Activated naive CD8-positive, alpha-beta T cell treated with anti-CD3 and anti-CD28 coated beads for 36 hours (primary cell): Measurements from ENCODE around the gene RUNX1. TPM values are rescaled to one million over a fixed set of nuclear protein-coding genes. Genes with fewer than 3 reads are reported as not detected.

Source experiments
- DNase-seq: peaks from one replicate; pipeline ENCODE4 v3.0.0; 2021
- H3K27ac Mint-ChIP-seq: one replicate; pipeline ENCODE4 v1.8.0; 2022; ENCODE audit warnings: mild to moderate bottlenecking, moderate library complexity, mixed read lengths
- H3K27me3 Mint-ChIP-seq: one replicate; pipeline ENCODE4 v1.8.0; 2022; ENCODE audit warnings: mild to moderate bottlenecking, mixed read lengths
- H3K36me3 Mint-ChIP-seq: one replicate; pipeline ENCODE4 v1.8.0; 2021; ENCODE audit warnings: mild to moderate bottlenecking, mixed read lengths
- H3K4me1 Mint-ChIP-seq: one replicate; pipeline ENCODE4 v1.8.0; 2021; ENCODE audit warnings: mixed read lengths
- H3K4me3 Mint-ChIP-seq: one replicate; pipeline ENCODE4 v1.8.0; 2022; ENCODE audit warnings: mild to moderate bottlenecking, moderate library complexity, mixed read lengths
- H3K9me3 Mint-ChIP-seq: one replicate; pipeline ENCODE4 v1.8.0; 2022; ENCODE audit warnings: mixed read lengths
- total RNA-seq, 2 experiments: library from RNA; stranded (reverse); gene quantifications; one replicate each; pipeline ENCODE4 v1.2.3, GENCODE V29; 2021

Gene RUNX1
- total RNA-seq, 2 experiments from 2014 or later = 16.6 to 18.0 TPM

- Mint-ChIP-seq H3K4me3 (no peak overlapping the region), H3K9me3 (no peaks in the 10 kb centered on the region)
These were observed 60.5 kb downstream of the RUNX1 start for GRCh38 chr21:34988625-34989024.

GRCh38 chr21:34988139-34988538 lies 61.0 kb downstream of the RUNX1 start:
- H3K9me3 Mint-ChIP-seq = no peaks in the 10 kb centered on the region
- H3K4me1 Mint-ChIP-seq = peaks cover 75% of the 10 kb centered on the region
- no peak for DNase-seq
- no peaks in the 10 kb centered on the region for H3K27me3 Mint-ChIP-seq
- H3K27ac Mint-ChIP-seq = peak overlapping the region; percentile 95
- H3K36me3 Mint-ChIP-seq = peaks cover 8% of the 10 kb centered on the region
- H3K4me3 Mint-ChIP-seq = peak overlapping the region; percentile 73

More at GRCh38 chr21:34988625-34989024, 60.5 kb downstream of the RUNX1 start:
- Mint-ChIP-seq H3K36me3 (peaks cover 8% of the 10 kb centered on the region), H3K4me1 (peaks cover 70% of the 10 kb centered on the region), H3K27me3 (no peaks in the 10 kb centered on the region), H3K27ac (no peak overlapping the region)
- no peak for DNase-seq

GRCh38 chr21:34987501-34988072 lies 61.5 kb downstream of the RUNX1 start:
- DNase-seq = no peak
- H3K4me1 Mint-ChIP-seq = peaks cover 80% of the 10 kb centered on the region

GRCh38 chr21:34986561-34987500 lies 62.3 kb downstream of the RUNX1 start:
- peak; percentile 80 for DNase-seq
- peaks cover 86% of the 10 kb centered on the region for H3K4me1 Mint-ChIP-seq
- H3K9me3 Mint-ChIP-seq = no peaks in the 10 kb centered on the region
- H3K4me3 Mint-ChIP-seq = peak overlapping the region; percentile 73
- peak overlapping the region; percentile 95 for H3K27ac Mint-ChIP-seq
- H3K27me3 Mint-ChIP-seq = no peaks in the 10 kb centered on the region
- H3K36me3 Mint-ChIP-seq = peaks cover 11% of the 10 kb centered on the region

More at GRCh38 chr21:34987501-34988072, 61.5 kb downstream of the RUNX1 start:
- no peaks in the 10 kb centered on the region for H3K27me3 Mint-ChIP-seq
- H3K36me3 Mint-ChIP-seq = peaks cover 8% of the 10 kb centered on the region
- H3K27ac Mint-ChIP-seq = peak overlapping the region; percentile 95
- H3K9me3 Mint-ChIP-seq = no peaks in the 10 kb centered on the region
- H3K4me3 Mint-ChIP-seq = peak overlapping the region; percentile 73

GRCh38 chr21:34984356-34985058 lies 64.6 kb downstream of the RUNX1 start:
- peak overlapping the region; percentile 20 for H3K4me3 Mint-ChIP-seq
- H3K9me3 Mint-ChIP-seq = no peaks in the 10 kb centered on the region
- DNase-seq = no peak
- H3K27me3 Mint-ChIP-seq = no peaks in the 10 kb centered on the region
- H3K27ac Mint-ChIP-seq = peak overlapping the region; percentile 95
- H3K36me3 Mint-ChIP-seq = peaks cover 9% of the 10 kb centered on the region
- H3K4me1 Mint-ChIP-seq = peaks cover 87% of the 10 kb centered on the region

- DNase-seq = peak; percentile 78
- peak overlapping the region; percentile 71 for H3K4me3 Mint-ChIP-seq
- peak overlapping the region; percentile 95 for H3K27ac Mint-ChIP-seq
- H3K9me3 Mint-ChIP-seq = no peaks in the 10 kb centered on the region
- H3K27me3 Mint-ChIP-seq = no peaks in the 10 kb centered on the region
- peaks cover 87% of the 10 kb centered on the region for H3K4me1 Mint-ChIP-seq
- H3K36me3 Mint-ChIP-seq = peaks cover 12% of the 10 kb centered on the region
These were observed 65.4 kb downstream of the RUNX1 start for GRCh38 chr21:34983680-34984086.

- Mint-ChIP-seq H3K36me3 (peaks cover 12% of the 10 kb centered on the region), H3K27me3 (no peaks in the 10 kb centered on the region), H3K27ac (peak overlapping the region; percentile 64), H3K9me3 (no peaks in the 10 kb centered on the region), H3K4me3 (no peak overlapping the region), H3K4me1 (peaks cover 77% of the 10 kb centered on the region)
- DNase-seq = no peak
These were observed 67.3 kb downstream of the RUNX1 start for GRCh38 chr21:34981791-34982190.

GRCh38 chr21:34980423-34981115 lies 68.5 kb downstream of the RUNX1 start:
- peaks cover 15% of the 10 kb centered on the region for H3K36me3 Mint-ChIP-seq
- DNase-seq = no peak
- H3K27ac Mint-ChIP-seq = no peak overlapping the region
- no peak overlapping the region for H3K4me3 Mint-ChIP-seq
- no peaks in the 10 kb centered on the region for H3K27me3 Mint-ChIP-seq
- H3K4me1 Mint-ChIP-seq = peaks cover 77% of the 10 kb centered on the region
- H3K9me3 Mint-ChIP-seq = no peaks in the 10 kb centered on the region

- peaks cover 15% of the 10 kb centered on the region for H3K36me3 Mint-ChIP-seq
- DNase-seq = no peak
These were observed 69.7 kb downstream of the RUNX1 start for GRCh38 chr21:34979383-34979782.

GRCh38 chr21:34977333-34977732 lies 71.8 kb downstream of the RUNX1 start:
- H3K4me1 Mint-ChIP-seq = peaks cover 78% of the 10 kb centered on the region
- H3K27me3 Mint-ChIP-seq = peaks cover 6% of the 10 kb centered on the region

More at GRCh38 chr21:34979383-34979782, 69.7 kb downstream of the RUNX1 start:
- no peak overlapping the region for H3K4me3 Mint-ChIP-seq
- H3K27ac Mint-ChIP-seq = no peak overlapping the region
- no peaks in the 10 kb centered on the region for H3K9me3 Mint-ChIP-seq
- H3K4me1 Mint-ChIP-seq = peaks cover 78% of the 10 kb centered on the region
- no peaks in the 10 kb centered on the region for H3K27me3 Mint-ChIP-seq

GRCh38 chr21:34974162-34974981 lies 74.7 kb downstream of the RUNX1 start:
- Mint-ChIP-seq H3K27ac (peak overlapping the region; percentile 75), H3K27me3 (peaks cover 6% of the 10 kb centered on the region), H3K36me3 (peaks cover 16% of the 10 kb centered on the region), H3K9me3 (no peaks in the 10 kb centered on the region), H3K4me3 (peak overlapping the region; percentile 71), H3K4me1 (peaks cover 76% of the 10 kb centered on the region)
- DNase-seq = peak; percentile 56

More at GRCh38 chr21:34977333-34977732, 71.8 kb downstream of the RUNX1 start:
- no peak for DNase-seq
- no peak overlapping the region for H3K4me3 Mint-ChIP-seq
- peaks cover 12% of the 10 kb centered on the region for H3K36me3 Mint-ChIP-seq
- no peak overlapping the region for H3K27ac Mint-ChIP-seq
- no peaks in the 10 kb centered on the region for H3K9me3 Mint-ChIP-seq

- H3K4me1 Mint-ChIP-seq = peaks cover 76% of the 10 kb centered on the region
- H3K27ac Mint-ChIP-seq = peak overlapping the region; percentile 75
- no peak for DNase-seq
- peaks cover 6% of the 10 kb centered on the region for H3K27me3 Mint-ChIP-seq
- no peaks in the 10 kb centered on the region for H3K9me3 Mint-ChIP-seq
- peak overlapping the region; percentile 71 for H3K4me3 Mint-ChIP-seq
- H3K36me3 Mint-ChIP-seq = peaks cover 14% of the 10 kb centered on the region
These were observed 75.4 kb downstream of the RUNX1 start for GRCh38 chr21:34973685-34974084.

GRCh38 chr21:34971656-34972055 lies 77.4 kb downstream of the RUNX1 start:
- H3K4me1 Mint-ChIP-seq = peaks cover 87% of the 10 kb centered on the region
- H3K36me3 Mint-ChIP-seq = peaks cover 16% of the 10 kb centered on the region
- H3K27ac Mint-ChIP-seq = no peak overlapping the region
- H3K27me3 Mint-ChIP-seq = peaks cover 6% of the 10 kb centered on the region
- DNase-seq = no peak
- no peaks in the 10 kb centered on the region for H3K9me3 Mint-ChIP-seq
- H3K4me3 Mint-ChIP-seq = no peak overlapping the region

GRCh38 chr21:34970566-34970965 lies 78.5 kb downstream of the RUNX1 start:
- Mint-ChIP-seq H3K36me3 (peaks cover 13% of the 10 kb centered on the region), H3K4me3 (no peak overlapping the region), H3K4me1 (peaks cover 85% of the 10 kb centered on the region), H3K27ac (no peak overlapping the region), H3K9me3 (no peaks in the 10 kb centered on the region), H3K27me3 (peaks cover 6% of the 10 kb centered on the region)
- no peak for DNase-seq
